Measurements from ENCODE around the gene AKR1E2.
A peak's percentile ranks its signal among the peaks of the same experiment; 100 is the strongest.

GRCh38 chr10:4826792-4827324, 851 bp downstream of the AKR1E2 start:
- TF ChIP-seq IRF2 (CRISPR knock-in tag; IDR thresholded peaks at IDR 0.05) (no peak), SP1 (CRISPR knock-in tag; IDR thresholded peaks at IDR 0.05) (no peak), MAFG (tag; conservative IDR thresholded peaks at IDR 0.05) (peak; percentile 81), CTCF (IDR thresholded peaks at IDR 0.05 in 2 of 3, conservative IDR thresholded peaks at IDR 0.05 in 1 of 3; ENCODE audit: insufficient read depth in 2 of 3, low read depth in 1 of 3, low read length in 3 of 3) (no peak), ZBTB11 (CRISPR knock-in tag; IDR thresholded peaks at IDR 0.05) (no peak), ZC3H11A (IDR thresholded peaks at IDR 0.05; ENCODE audit: low read depth, low read length) (no peak), SIN3A (IDR thresholded peaks at IDR 0.05; ENCODE audit: borderline replicate concordance in 2 of 2, control insufficient read depth in 1 of 2, low read depth in 2 of 2, low read length in 2 of 2) (no peak), CHD7 (IDR thresholded peaks at IDR 0.05; ENCODE audit: low read depth, low read length) (no peak), RAD21 (CRISPR knock-in tag; conservative IDR thresholded peaks at IDR 0.05 in 1 of 2, IDR thresholded peaks at IDR 0.05 in 1 of 2) (peak in 1 of 2 experiments; percentile 0; a peak in 1 of 4 replicates), KAT2B (IDR thresholded peaks at IDR 0.05; ENCODE audit: low read depth, low read length) (no peak)
